Measurements from ENCODE around the gene BRAT1.

DNA sequence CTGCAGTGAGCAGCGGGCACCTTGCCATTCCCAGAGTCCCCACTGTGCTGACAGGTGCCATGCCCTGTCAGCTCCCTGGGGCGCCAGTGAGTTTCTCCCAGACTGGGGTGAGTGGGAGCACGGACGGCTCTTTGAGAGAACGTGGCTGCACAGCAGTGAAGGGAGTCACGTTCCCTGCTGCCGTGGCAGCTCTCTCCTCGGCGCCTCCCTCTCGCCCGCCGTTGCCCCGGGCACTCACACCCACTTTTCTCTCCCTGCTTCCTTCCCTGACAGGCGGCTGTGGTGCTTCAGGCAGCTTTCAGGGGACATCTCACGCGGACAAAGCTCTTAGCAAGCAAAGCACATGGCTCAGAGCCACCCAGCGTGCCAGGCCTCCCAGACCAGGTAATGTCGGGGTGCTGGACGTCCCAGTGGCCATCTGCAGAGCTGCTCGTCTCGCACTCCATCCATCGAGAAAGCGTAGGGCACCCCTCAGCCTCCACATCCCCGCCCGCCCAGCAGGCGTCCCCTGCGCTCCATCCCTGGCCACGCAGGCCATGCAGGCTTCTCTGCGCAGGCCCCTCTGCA is 49.4 kb upstream of the BRAT1 start:
- TF ChIP-seq, protein P1, sequence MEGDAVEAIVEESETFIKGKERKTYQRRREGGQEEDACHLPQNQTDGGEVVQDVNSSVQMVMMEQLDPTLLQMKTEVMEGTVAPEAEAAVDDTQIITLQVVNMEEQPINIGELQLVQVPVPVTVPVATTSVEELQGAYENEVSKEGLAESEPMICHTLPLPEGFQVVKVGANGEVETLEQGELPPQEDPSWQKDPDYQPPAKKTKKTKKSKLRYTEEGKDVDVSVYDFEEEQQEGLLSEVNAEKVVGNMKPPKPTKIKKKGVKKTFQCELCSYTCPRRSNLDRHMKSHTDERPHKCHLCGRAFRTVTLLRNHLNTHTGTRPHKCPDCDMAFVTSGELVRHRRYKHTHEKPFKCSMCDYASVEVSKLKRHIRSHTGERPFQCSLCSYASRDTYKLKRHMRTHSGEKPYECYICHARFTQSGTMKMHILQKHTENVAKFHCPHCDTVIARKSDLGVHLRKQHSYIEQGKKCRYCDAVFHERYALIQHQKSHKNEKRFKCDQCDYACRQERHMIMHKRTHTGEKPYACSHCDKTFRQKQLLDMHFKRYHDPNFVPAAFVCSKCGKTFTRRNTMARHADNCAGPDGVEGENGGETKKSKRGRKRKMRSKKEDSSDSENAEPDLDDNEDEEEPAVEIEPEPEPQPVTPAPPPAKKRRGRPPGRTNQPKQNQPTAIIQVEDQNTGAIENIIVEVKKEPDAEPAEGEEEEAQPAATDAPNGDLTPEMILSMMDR (IDR thresholded peaks at IDR 0.05): no peak
- TF ChIP-seq POLR2A (IDR thresholded peaks at IDR 0.05): no peak

All from lower leg skin (tissue), 3 donors.